Body of pancreas (tissue), 4 donors: ENCODE data around the gene MMP23B. TPM values are rescaled to one million over a fixed set of nuclear protein-coding genes. Genes with fewer than 3 reads are reported as not detected.

ENCODE experiments used
- ATAC-seq: fragments of 150-250 bp; one replicate; pipeline ENCODE4 v1.9.1; 2016
- DNase-seq, 4 donors: peaks; one replicate each; pipeline ENCODE4 v3.0.0-alpha.2; 2019
- H3K27ac ChIP-seq, 4 donors: fragments of 200-600 bp; sonication (generic); 1 replicate in 3 of 4; 2 replicates in 1 of 4; pipeline versions ENCODE4 v1.5.1 to v1.6.1; 2016 to 2019; ENCODE audit warnings: mild to moderate bottlenecking in 1 of 4, mixed read lengths in 1 of 4, moderate library complexity in 1 of 4
- H3K27me3 ChIP-seq, 2 donors: fragments of 200-600 bp; sonication (generic); one replicate each; pipeline ENCODE4 v1.6.0; 2016; ENCODE audit warnings: mild to moderate bottlenecking in 1 of 2
- H3K36me3 ChIP-seq, 2 donors: fragments of 200-600 bp; sonication (generic); replicated peaks in 1 of 2; 2 replicates each; pipeline ENCODE4 v1.5.1; 2016; ENCODE audit warnings: low read depth in 2 of 2; ENCODE audit not compliant: insufficient read depth in 1 of 2
- H3K4me1 ChIP-seq: fragments of 200-600 bp; sonication (generic); one replicate; pipeline ENCODE4 v1.6.0; 2016
- H3K4me3 ChIP-seq, 2 donors: fragments of 200-600 bp; sonication (generic); 1 replicate in 1 of 2; 2 replicates in 1 of 2; pipeline ENCODE4 v1.5.1; 2016 to 2019
- H3K9me3 ChIP-seq, 3 donors: fragments of 200-600 bp; sonication (generic); 1 replicate in 2 of 3; 2 replicates in 1 of 3; pipeline ENCODE4 v1.5.1; 2016
- CTCF ChIP-seq, 7 experiments: fragments of 450-650 bp in 4 of 7; fragments of 200-600 bp in 3 of 7; sonication (generic) in 3 of 7; IDR thresholded peaks; one replicate each; pipeline ENCODE4 v1.5.1; 2016 to 2019; ENCODE audit warnings: antibody characterized with exemption in 7 of 7
- POLR2A ChIP-seq, 3 donors: fragments of 450-650 bp; IDR thresholded peaks; one replicate each; pipeline ENCODE4 v1.6.1; 2016; ENCODE audit warnings: antibody characterized with exemption in 3 of 3, mild to moderate bottlenecking in 2 of 3
- WGBS, 2 donors: methylation state at CpG; one replicate each; pipeline ENCODE4 v1.1.5; 2017; 5-methylcytosine and 5-hydroxymethylcytosine counted together
- intact Hi-C: fragments of 100-400 bp; cut with DNase I; formaldehyde crosslinking; loops from one replicate; pipeline ENCODE4 v1.15.1; 2023
- total RNA-seq, 2 donors: library from RNA; depleted of rRNA; stranded (reverse); fragments of >200 nt; gene quantifications; one replicate each; pipeline ENCODE4 v1.1.0, GENCODE V29; 2016

The MMP23B gene
- total RNA-seq, 2 donors from 2014 or later = 0.99 to 1.8 TPM

- H3K4me1 ChIP-seq = no peaks in the 10 kb centered on the region
- 86 to 88% methylated on average over 6 to 38 of the region's 38 CpGs for WGBS, 2 donors
- DNase-seq = peak in 1 of 4 donors; percentile 10
- H3K9me3 ChIP-seq = no peaks in the 10 kb centered on the region
- no peak for ATAC-seq
- no peaks in the 10 kb centered on the region for H3K27me3 ChIP-seq
- intact Hi-C loops = no loop called here
- no peak overlapping the region for H3K4me3 ChIP-seq
- TF ChIP-seq CTCF (IDR thresholded peaks at IDR 0.05) (no peak), POLR2A (IDR thresholded peaks at IDR 0.05) (no peak)
- no peaks in the 10 kb centered on the region for H3K36me3 ChIP-seq
- H3K27ac ChIP-seq = no peak overlapping the region
These were observed 7.2 kb upstream of the MMP23B start for GRCh38 chr1:1624443-1625403.

GRCh38 chr1:1625404-1625775 is 6.6 kb upstream of the MMP23B start:
- TF ChIP-seq CTCF (IDR thresholded peaks at IDR 0.05) = no peak
- TF ChIP-seq POLR2A (IDR thresholded peaks at IDR 0.05) = no peak
- 89 to 95% methylated on average over 9 to 26 of the region's 28 CpGs for whole genome bisulfite sequencing, 2 donors
- no peaks in the 10 kb centered on the region for H3K4me1 ChIP-seq
- H3K36me3 ChIP-seq = no peaks in the 10 kb centered on the region
- ATAC-seq = no peak
- no peak overlapping the region for H3K27ac ChIP-seq
- no peaks in the 10 kb centered on the region for H3K27me3 ChIP-seq
- intact Hi-C loops = no loop called here
- no peaks in the 10 kb centered on the region for H3K9me3 ChIP-seq
- no peak for DNase-seq
- no peak overlapping the region for H3K4me3 ChIP-seq

GRCh38 chr1:1625824-1626206 is 6.2 kb upstream of the MMP23B start:
- Histone ChIP-seq H3K4me3 (no peak overlapping the region), H3K4me1 (no peaks in the 10 kb centered on the region), H3K36me3 (no peaks in the 10 kb centered on the region), H3K9me3 (no peaks in the 10 kb centered on the region), H3K27me3 (no peaks in the 10 kb centered on the region), H3K27ac (no peak overlapping the region)
- ATAC-seq (no peak), DNase-seq (no peak)
- intact Hi-C loops = no loop called here
- TF ChIP-seq CTCF (IDR thresholded peaks at IDR 0.05) (no peak), POLR2A (IDR thresholded peaks at IDR 0.05) (no peak)
- WGBS, 2 donors = 89 to 93% methylated on average over 8 of the region's 8 CpGs

- no peak for ATAC-seq
- H3K4me3 ChIP-seq = no peak overlapping the region
- no peak for DNase-seq
- 88 to 91% methylated on average over 18 to 37 of the region's 48 CpGs for WGBS, 2 donors
- no peaks in the 10 kb centered on the region for H3K27me3 ChIP-seq
- H3K27ac ChIP-seq = no peak overlapping the region
- intact Hi-C loops = no loop called here
- no peaks in the 10 kb centered on the region for H3K36me3 ChIP-seq
- H3K4me1 ChIP-seq = no peaks in the 10 kb centered on the region
- H3K9me3 ChIP-seq = no peaks in the 10 kb centered on the region
- TF ChIP-seq CTCF (IDR thresholded peaks at IDR 0.05) (no peak), POLR2A (IDR thresholded peaks at IDR 0.05) (no peak)
These were observed 5.5 kb upstream of the MMP23B start for GRCh38 chr1:1626207-1627141.
